ENCODE data around the gene MAPK8. TPM values are rescaled to one million over a fixed set of nuclear protein-coding genes. Genes with fewer than 3 reads are reported as not detected.

Gene MAPK8
- total RNA-seq, 1 donor from 2014 or later: 44.4 TPM

- Histone ChIP-seq H3K27ac (ENCODE audit: low read depth, low read length) (no peak overlapping the region), H3K9ac (ENCODE audit: low read depth in 1 of 3, low read length in 3 of 3) (no peak overlapping the region), H3K4me1 (ENCODE audit: control insufficient read depth in 3 of 3, insufficient read depth in 3 of 3, low read length in 3 of 3) (peaks cover 0 to 3% (median 0%) of the 10 kb centered on the region in 3 donors), H3K4me3 (ENCODE audit: low read length in 3 of 3) (no peak overlapping the region), H3K9me3 (ENCODE audit: control insufficient read depth in 3 of 3, low read length in 3 of 3) (no peaks in the 10 kb centered on the region), H3K27me3 (ENCODE audit: control insufficient read depth in 3 of 3, insufficient read depth in 3 of 3, low read length in 3 of 3) (no peaks in the 10 kb centered on the region), H3K36me3 (ENCODE audit: control insufficient read depth in 3 of 3, insufficient read depth in 3 of 3, low read length in 3 of 3) (no peaks in the 10 kb centered on the region)
Observed at GRCh38 chr10:48474765-48475365, 168.4 kb downstream of the MAPK8 start.

DNA sequence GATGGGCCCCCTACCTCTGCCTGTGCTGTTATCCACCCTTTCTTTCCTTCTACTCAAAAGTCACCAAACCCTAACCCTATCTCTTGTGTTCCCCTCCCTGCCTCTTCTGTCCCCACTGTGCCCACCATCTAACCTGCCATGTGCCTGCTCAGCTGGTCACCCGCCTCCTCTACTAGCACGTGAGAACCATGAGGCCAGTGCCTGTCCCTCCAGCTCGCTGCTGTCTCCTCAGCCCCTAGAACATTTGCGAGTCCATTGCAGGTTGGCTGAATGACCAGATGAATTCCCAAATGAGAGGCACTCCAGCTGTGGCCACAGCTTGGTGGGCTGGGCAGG is 169.4 kb downstream of the MAPK8 start:
- no peaks in the 10 kb centered on the region for H3K36me3 ChIP-seq (ENCODE audit: control insufficient read depth in 3 of 3, insufficient read depth in 3 of 3, low read length in 3 of 3)
- no peaks in the 10 kb centered on the region for H3K4me1 ChIP-seq (ENCODE audit: control insufficient read depth in 3 of 3, insufficient read depth in 3 of 3, low read length in 3 of 3)
- no peak overlapping the region for H3K27ac ChIP-seq (ENCODE audit: low read depth, low read length)
- H3K9ac ChIP-seq (ENCODE audit: low read depth in 1 of 3, low read length in 3 of 3): no peak overlapping the region
- peaks cover 0 to 3% (median 2%) of the 10 kb centered on the region in 3 donors for H3K27me3 ChIP-seq (ENCODE audit: control insufficient read depth in 3 of 3, insufficient read depth in 3 of 3, low read length in 3 of 3)
- H3K9me3 ChIP-seq (ENCODE audit: control insufficient read depth in 3 of 3, low read length in 3 of 3): no peaks in the 10 kb centered on the region
- H3K4me3 ChIP-seq (ENCODE audit: low read length in 3 of 3): no peak overlapping the region

GRCh38 chr10:48476279-48476982 is 170.0 kb downstream of the MAPK8 start:
- H3K4me1 ChIP-seq (ENCODE audit: control insufficient read depth in 3 of 3, insufficient read depth in 3 of 3, low read length in 3 of 3): no peaks in the 10 kb centered on the region
- H3K9me3 ChIP-seq (ENCODE audit: control insufficient read depth in 3 of 3, low read length in 3 of 3): no peaks in the 10 kb centered on the region
- peaks cover 0 to 5% (median 2%) of the 10 kb centered on the region in 3 donors for H3K27me3 ChIP-seq (ENCODE audit: control insufficient read depth in 3 of 3, insufficient read depth in 3 of 3, low read length in 3 of 3)
- H3K36me3 ChIP-seq (ENCODE audit: control insufficient read depth in 3 of 3, insufficient read depth in 3 of 3, low read length in 3 of 3): no peaks in the 10 kb centered on the region
- no peak overlapping the region for H3K9ac ChIP-seq (ENCODE audit: low read depth in 1 of 3, low read length in 3 of 3)
- H3K4me3 ChIP-seq (ENCODE audit: low read length in 3 of 3): no peak overlapping the region
- no peak overlapping the region for H3K27ac ChIP-seq (ENCODE audit: low read depth, low read length)

- H3K27ac ChIP-seq (ENCODE audit: low read depth, low read length): no peak overlapping the region
- H3K9ac ChIP-seq (ENCODE audit: low read depth in 1 of 3, low read length in 3 of 3): no peak overlapping the region
- H3K36me3 ChIP-seq (ENCODE audit: control insufficient read depth in 3 of 3, insufficient read depth in 3 of 3, low read length in 3 of 3): no peaks in the 10 kb centered on the region
- no peaks in the 10 kb centered on the region for H3K9me3 ChIP-seq (ENCODE audit: control insufficient read depth in 3 of 3, low read length in 3 of 3)
- H3K27me3 ChIP-seq (ENCODE audit: control insufficient read depth in 3 of 3, insufficient read depth in 3 of 3, low read length in 3 of 3): peaks cover 0 to 5% (median 2%) of the 10 kb centered on the region in 3 donors
- no peak overlapping the region for H3K4me3 ChIP-seq (ENCODE audit: low read length in 3 of 3)
- no peaks in the 10 kb centered on the region for H3K4me1 ChIP-seq (ENCODE audit: control insufficient read depth in 3 of 3, insufficient read depth in 3 of 3, low read length in 3 of 3)
Observed at GRCh38 chr10:48477141-48477540, 170.7 kb downstream of the MAPK8 start.

DNA sequence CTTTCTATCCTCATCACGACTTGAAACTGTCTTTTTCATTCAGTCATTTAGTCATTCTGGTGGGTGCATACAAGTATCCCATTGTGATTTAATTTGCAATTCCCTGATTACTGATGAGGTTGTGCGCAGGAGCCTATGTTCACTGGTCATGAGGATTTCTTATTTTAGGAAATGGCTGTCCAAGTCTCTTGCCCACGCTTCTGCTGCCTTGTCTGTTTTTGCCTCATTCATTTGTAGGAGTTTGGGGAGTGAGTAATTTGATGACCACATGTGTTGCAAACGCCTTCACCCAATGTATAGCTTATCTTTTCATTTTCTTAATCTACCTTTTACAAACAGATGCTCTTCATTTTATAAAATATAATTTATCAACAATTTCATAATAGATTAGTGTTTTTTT is 171.1 kb downstream of the MAPK8 start:
- no peaks in the 10 kb centered on the region for H3K36me3 ChIP-seq (ENCODE audit: control insufficient read depth in 3 of 3, insufficient read depth in 3 of 3, low read length in 3 of 3)
- H3K4me1 ChIP-seq (ENCODE audit: control insufficient read depth in 3 of 3, insufficient read depth in 3 of 3, low read length in 3 of 3): no peaks in the 10 kb centered on the region
- no peak overlapping the region for H3K4me3 ChIP-seq (ENCODE audit: low read length in 3 of 3)
- no peak overlapping the region for H3K27ac ChIP-seq (ENCODE audit: low read depth, low read length)
- no peak overlapping the region for H3K9ac ChIP-seq (ENCODE audit: low read depth in 1 of 3, low read length in 3 of 3)
- peaks cover 0 to 5% (median 2%) of the 10 kb centered on the region in 3 donors for H3K27me3 ChIP-seq (ENCODE audit: control insufficient read depth in 3 of 3, insufficient read depth in 3 of 3, low read length in 3 of 3)
- H3K9me3 ChIP-seq (ENCODE audit: control insufficient read depth in 3 of 3, low read length in 3 of 3): no peaks in the 10 kb centered on the region

GRCh38 chr10:48478469-48478868 is 172.0 kb downstream of the MAPK8 start:
- Histone ChIP-seq H3K9me3 (ENCODE audit: control insufficient read depth in 3 of 3, low read length in 3 of 3) (no peaks in the 10 kb centered on the region), H3K4me1 (ENCODE audit: control insufficient read depth in 3 of 3, insufficient read depth in 3 of 3, low read length in 3 of 3) (no peaks in the 10 kb centered on the region), H3K4me3 (ENCODE audit: low read length in 3 of 3) (no peak overlapping the region), H3K9ac (ENCODE audit: low read depth in 1 of 3, low read length in 3 of 3) (no peak overlapping the region), H3K27me3 (ENCODE audit: control insufficient read depth in 3 of 3, insufficient read depth in 3 of 3, low read length in 3 of 3) (peaks cover 0 to 5% (median 2%) of the 10 kb centered on the region in 3 donors), H3K27ac (ENCODE audit: low read depth, low read length) (no peak overlapping the region), H3K36me3 (ENCODE audit: control insufficient read depth in 3 of 3, insufficient read depth in 3 of 3, low read length in 3 of 3) (no peaks in the 10 kb centered on the region)

DNA sequence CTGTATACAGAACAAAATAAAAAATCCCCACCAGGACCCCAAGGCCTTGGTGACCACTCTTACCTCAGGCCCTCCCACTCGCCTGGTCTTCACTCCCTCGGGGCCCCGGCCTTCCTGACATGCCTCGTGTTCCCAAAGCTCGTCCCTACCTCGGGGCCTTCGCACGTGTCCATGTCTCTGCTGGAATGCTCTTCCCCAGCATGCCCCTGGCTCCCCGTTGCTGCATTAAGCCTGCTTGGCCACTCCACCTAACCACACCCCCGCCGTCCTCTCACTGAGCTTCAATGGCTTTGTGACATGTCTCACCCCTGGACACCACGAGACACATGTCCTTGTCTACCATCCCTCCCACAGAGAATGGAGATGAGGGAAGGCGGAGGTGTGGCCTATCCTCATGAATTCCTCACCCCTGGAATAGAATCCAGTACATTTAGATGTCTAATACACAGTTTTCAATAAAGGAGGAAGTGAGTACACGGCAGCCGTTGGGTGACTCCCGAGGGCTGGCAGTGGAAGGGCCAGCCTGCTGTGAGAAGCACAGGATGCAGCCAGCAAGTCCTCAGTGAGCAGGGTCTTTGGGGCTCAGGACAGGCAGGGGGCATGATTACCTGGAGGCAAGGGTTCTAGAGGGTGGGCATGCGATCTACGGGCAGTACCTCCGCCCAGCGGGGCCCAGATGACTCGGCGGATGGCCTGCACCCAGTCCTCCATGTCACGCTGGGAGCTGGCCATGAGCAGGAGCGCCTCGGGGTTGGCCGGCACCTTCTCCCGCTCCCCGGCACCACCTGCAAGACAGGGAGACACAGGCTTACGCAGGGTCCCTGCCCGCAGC is 172.7 kb downstream of the MAPK8 start:
- Histone ChIP-seq H3K4me1 (ENCODE audit: control insufficient read depth in 3 of 3, insufficient read depth in 3 of 3, low read length in 3 of 3) (no peaks in the 10 kb centered on the region), H3K9me3 (ENCODE audit: control insufficient read depth in 3 of 3, low read length in 3 of 3) (no peaks in the 10 kb centered on the region), H3K9ac (ENCODE audit: low read depth in 1 of 3, low read length in 3 of 3) (no peak overlapping the region), H3K36me3 (ENCODE audit: control insufficient read depth in 3 of 3, insufficient read depth in 3 of 3, low read length in 3 of 3) (no peaks in the 10 kb centered on the region), H3K27ac (ENCODE audit: low read depth, low read length) (no peak overlapping the region), H3K4me3 (ENCODE audit: low read length in 3 of 3) (no peak overlapping the region), H3K27me3 (ENCODE audit: control insufficient read depth in 3 of 3, insufficient read depth in 3 of 3, low read length in 3 of 3) (peaks cover 0 to 5% (median 2%) of the 10 kb centered on the region in 3 donors)

GRCh38 chr10:48480397-48481374 is 174.2 kb downstream of the MAPK8 start:
- Histone ChIP-seq H3K9me3 (ENCODE audit: control insufficient read depth in 3 of 3, low read length in 3 of 3) (no peaks in the 10 kb centered on the region), H3K4me1 (ENCODE audit: control insufficient read depth in 3 of 3, insufficient read depth in 3 of 3, low read length in 3 of 3) (no peaks in the 10 kb centered on the region), H3K27ac (ENCODE audit: low read depth, low read length) (no peak overlapping the region), H3K9ac (ENCODE audit: low read depth in 1 of 3, low read length in 3 of 3) (no peak overlapping the region), H3K4me3 (ENCODE audit: low read length in 3 of 3) (no peak overlapping the region), H3K36me3 (ENCODE audit: control insufficient read depth in 3 of 3, insufficient read depth in 3 of 3, low read length in 3 of 3) (no peaks in the 10 kb centered on the region), H3K27me3 (ENCODE audit: control insufficient read depth in 3 of 3, insufficient read depth in 3 of 3, low read length in 3 of 3) (peaks cover 0 to 5% (median 2%) of the 10 kb centered on the region in 3 donors)

- no peak overlapping the region for H3K27ac ChIP-seq (ENCODE audit: low read depth, low read length)
- peaks cover 0 to 5% (median 2%) of the 10 kb centered on the region in 3 donors for H3K27me3 ChIP-seq (ENCODE audit: control insufficient read depth in 3 of 3, insufficient read depth in 3 of 3, low read length in 3 of 3)
- no peaks in the 10 kb centered on the region for H3K9me3 ChIP-seq (ENCODE audit: control insufficient read depth in 3 of 3, low read length in 3 of 3)
- no peak overlapping the region for H3K4me3 ChIP-seq (ENCODE audit: low read length in 3 of 3)
- H3K4me1 ChIP-seq (ENCODE audit: control insufficient read depth in 3 of 3, insufficient read depth in 3 of 3, low read length in 3 of 3): no peaks in the 10 kb centered on the region
- no peak overlapping the region for H3K9ac ChIP-seq (ENCODE audit: low read depth in 1 of 3, low read length in 3 of 3)
- no peaks in the 10 kb centered on the region for H3K36me3 ChIP-seq (ENCODE audit: control insufficient read depth in 3 of 3, insufficient read depth in 3 of 3, low read length in 3 of 3)
Observed at GRCh38 chr10:48481385-48481784, 174.9 kb downstream of the MAPK8 start.
